Breast epithelium (tissue), 4 donors: ENCODE data around the gene PIGX. TPM values are rescaled to one million over a fixed set of nuclear protein-coding genes. Genes with fewer than 3 reads are reported as not detected.

Source experiments
- DNase-seq, 2 donors: peaks; one replicate each; pipeline ENCODE4 v3.0.0-alpha.2; 2019; ENCODE audit warnings: low spot score in 2 of 2
- H3K27ac ChIP-seq, 2 donors: fragments of 200-600 bp; sonication (generic) in 1 of 2; one replicate each; pipeline ENCODE4 v1.5.1; 2016 to 2019; ENCODE audit warnings: mild to moderate bottlenecking in 1 of 2
- H3K27me3 ChIP-seq, 2 donors: fragments of 200-600 bp; sonication (generic) in 1 of 2; one replicate each; pipeline versions ENCODE4 v1.5.1 to v1.6.0; 2017 to 2019; ENCODE audit warnings: control low read depth in 1 of 2, mild to moderate bottlenecking in 1 of 2
- H3K36me3 ChIP-seq: fragments of 200-600 bp; one replicate; pipeline ENCODE4 v1.5.1; 2019
- H3K4me1 ChIP-seq, 2 donors: fragments of 200-600 bp; sonication (generic); one replicate each; pipeline ENCODE4 v1.5.1; 2016 to 2019; ENCODE audit warnings: control low read depth in 1 of 2
- H3K4me3 ChIP-seq, 3 donors: fragments of 200-600 bp; sonication (generic); 1 replicate in 2 of 3; 2 replicates in 1 of 3; pipeline ENCODE4 v1.5.1; 2016 to 2019; ENCODE audit warnings: mild to moderate bottlenecking in 3 of 3, moderate library complexity in 2 of 3
- H3K9me3 ChIP-seq, 2 donors: fragments of 200-600 bp; sonication (generic) in 1 of 2; one replicate each; pipeline ENCODE4 v1.5.1; 2016 to 2019; ENCODE audit warnings: control low read depth in 1 of 2
- POLR2A ChIP-seq: fragments of 450-650 bp; IDR thresholded peaks from one replicate; pipeline ENCODE4 v1.6.1; 2016; ENCODE audit warnings: antibody characterized with exemption, mild to moderate bottlenecking, moderate library complexity
- POLR2AphosphoS5 ChIP-seq, 3 donors: sonication (generic); formaldehyde crosslinking; IDR thresholded peaks; one replicate each; pipeline ENCODE4 v1.6.1; 2017; ENCODE audit warnings: antibody characterized with exemption in 3 of 3
- intact Hi-C: fragments of 100-400 bp; cut with DNase I; formaldehyde crosslinking; loops from one replicate; pipeline ENCODE4 v1.15.1; 2023; ENCODE audit warnings: low total_unique reads
- total RNA-seq, 3 donors: library from RNA; depleted of rRNA; stranded (reverse); fragments of >200 nt; gene quantifications; one replicate each; pipeline ENCODE4 v1.1.0, GENCODE V29; 2016
- TF ChIP-seq, protein P1 (sequence below), 3 donors: fragments of 450-650 bp; IDR thresholded peaks; one replicate each; pipeline ENCODE4 v1.5.1; 2016 to 2017; ENCODE audit warnings: antibody characterized with exemption in 3 of 3, mild to moderate bottlenecking in 3 of 3, moderate library complexity in 3 of 3

The PIGX gene
- total RNA-seq, 3 donors from 2014 or later = 22.5 to 34.4 (median 28.2) TPM

DNA sequence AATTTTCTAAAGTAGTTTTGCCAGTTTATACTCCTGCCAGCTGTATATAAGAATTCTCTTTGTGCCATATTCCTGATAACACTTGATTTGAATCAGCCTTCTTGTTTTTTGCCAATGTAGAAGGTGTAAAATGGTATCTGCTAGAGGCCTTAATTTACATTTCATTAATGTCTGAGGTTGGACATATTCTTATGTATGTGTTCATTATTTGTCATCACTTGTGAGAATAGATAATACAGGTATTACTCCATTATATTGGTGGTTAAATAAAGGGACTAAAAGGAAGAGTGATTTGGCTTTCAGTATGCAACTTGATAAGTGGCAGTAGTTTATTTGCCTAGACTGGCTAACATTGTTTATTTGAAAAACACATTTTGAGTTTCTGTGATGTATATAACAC, 53.3 kb downstream of the PIGX start:
- Histone ChIP-seq H3K9me3 (no peaks in the 10 kb centered on the region), H3K4me1 (no peaks in the 10 kb centered on the region), H3K36me3 (no peaks in the 10 kb centered on the region), H3K27me3 (no peaks in the 10 kb centered on the region), H3K27ac (no peak overlapping the region), H3K4me3 (no peak overlapping the region)
- TF ChIP-seq, protein P1, sequence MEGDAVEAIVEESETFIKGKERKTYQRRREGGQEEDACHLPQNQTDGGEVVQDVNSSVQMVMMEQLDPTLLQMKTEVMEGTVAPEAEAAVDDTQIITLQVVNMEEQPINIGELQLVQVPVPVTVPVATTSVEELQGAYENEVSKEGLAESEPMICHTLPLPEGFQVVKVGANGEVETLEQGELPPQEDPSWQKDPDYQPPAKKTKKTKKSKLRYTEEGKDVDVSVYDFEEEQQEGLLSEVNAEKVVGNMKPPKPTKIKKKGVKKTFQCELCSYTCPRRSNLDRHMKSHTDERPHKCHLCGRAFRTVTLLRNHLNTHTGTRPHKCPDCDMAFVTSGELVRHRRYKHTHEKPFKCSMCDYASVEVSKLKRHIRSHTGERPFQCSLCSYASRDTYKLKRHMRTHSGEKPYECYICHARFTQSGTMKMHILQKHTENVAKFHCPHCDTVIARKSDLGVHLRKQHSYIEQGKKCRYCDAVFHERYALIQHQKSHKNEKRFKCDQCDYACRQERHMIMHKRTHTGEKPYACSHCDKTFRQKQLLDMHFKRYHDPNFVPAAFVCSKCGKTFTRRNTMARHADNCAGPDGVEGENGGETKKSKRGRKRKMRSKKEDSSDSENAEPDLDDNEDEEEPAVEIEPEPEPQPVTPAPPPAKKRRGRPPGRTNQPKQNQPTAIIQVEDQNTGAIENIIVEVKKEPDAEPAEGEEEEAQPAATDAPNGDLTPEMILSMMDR (IDR thresholded peaks at IDR 0.05) = no peak
- TF ChIP-seq POLR2AphosphoS5 (IDR thresholded peaks at IDR 0.05) = no peak
- no peak for TF ChIP-seq POLR2A
- no peak for DNase-seq
- intact Hi-C loops = no loop called here

DNA sequence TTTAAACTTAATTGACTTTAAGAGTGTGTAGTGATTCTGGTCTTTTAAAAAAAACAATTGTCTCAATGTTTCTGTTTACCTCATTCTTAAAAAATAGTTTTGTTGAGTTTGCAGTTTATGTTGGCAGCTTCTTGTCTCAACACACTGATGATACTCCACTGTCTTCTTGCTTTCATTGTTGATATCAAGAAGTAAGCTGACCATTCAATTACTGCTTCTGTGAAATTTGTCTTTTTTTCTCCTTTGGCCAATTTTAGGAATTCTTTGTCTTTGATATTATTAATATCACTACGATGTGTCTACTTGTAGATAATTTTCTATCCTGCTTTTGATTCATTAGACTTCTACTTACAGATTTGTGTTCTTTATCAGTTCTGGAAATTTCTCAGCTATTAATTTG, 58.9 kb downstream of the PIGX start:
- no peak for DNase-seq
- no peaks in the 10 kb centered on the region for H3K9me3 ChIP-seq
- no peaks in the 10 kb centered on the region for H3K36me3 ChIP-seq
- intact Hi-C loops = no loop called here
- H3K27ac ChIP-seq = no peak overlapping the region
- TF ChIP-seq, protein P1 (IDR thresholded peaks at IDR 0.05) = no peak
- TF ChIP-seq POLR2AphosphoS5 (IDR thresholded peaks at IDR 0.05) (no peak), POLR2A (no peak)
- H3K4me3 ChIP-seq = no peak overlapping the region
- H3K27me3 ChIP-seq = no peaks in the 10 kb centered on the region
- H3K4me1 ChIP-seq = no peaks in the 10 kb centered on the region

DNA sequence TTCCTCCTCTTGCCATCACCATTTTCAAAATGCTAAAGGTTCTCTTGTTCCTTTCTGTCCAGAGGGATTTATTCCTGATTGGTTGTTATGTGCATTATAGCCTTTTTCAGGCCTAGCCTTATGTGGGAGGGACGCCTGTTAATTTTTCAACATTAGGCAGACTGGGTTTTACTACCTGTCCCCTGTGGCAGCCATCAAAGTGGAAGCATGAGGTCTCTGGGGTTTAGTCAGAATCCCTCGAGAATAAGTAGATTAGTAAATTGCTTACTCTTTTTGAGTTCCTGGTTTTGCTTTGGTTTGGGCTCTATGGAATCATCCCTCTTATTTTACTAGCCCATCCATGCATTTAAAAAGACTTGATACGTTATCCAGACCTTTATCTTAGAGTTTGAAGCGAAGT, 59.9 kb downstream of the PIGX start:
- Histone ChIP-seq H3K27ac (no peak overlapping the region), H3K4me3 (no peak overlapping the region), H3K9me3 (no peaks in the 10 kb centered on the region), H3K27me3 (no peaks in the 10 kb centered on the region), H3K4me1 (no peaks in the 10 kb centered on the region), H3K36me3 (no peaks in the 10 kb centered on the region)
- intact Hi-C loops = no loop called here
- TF ChIP-seq POLR2AphosphoS5 (IDR thresholded peaks at IDR 0.05) (no peak), POLR2A (no peak)
- TF ChIP-seq, protein P1 (IDR thresholded peaks at IDR 0.05) = no peak
- no peak for DNase-seq

DNA sequence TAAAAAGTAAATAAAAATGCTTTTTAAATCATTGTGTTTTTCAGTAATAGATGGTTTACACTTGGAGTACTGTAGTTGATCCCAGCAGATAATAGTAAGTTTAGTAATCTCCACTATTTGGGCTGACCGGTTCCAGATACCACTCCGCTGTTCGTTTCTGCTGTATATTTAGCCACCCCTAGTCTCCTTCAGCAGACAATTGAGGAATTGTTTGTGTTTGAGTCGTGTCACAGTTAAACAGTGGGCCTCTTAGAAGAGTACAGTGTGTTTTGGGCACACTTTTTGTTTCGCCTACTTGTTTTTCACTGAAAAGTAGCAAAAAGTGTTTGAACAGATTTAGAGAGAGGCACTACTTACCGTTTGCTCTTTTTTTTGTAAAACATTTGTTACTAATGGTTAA, 60.7 kb downstream of the PIGX start:
- Histone ChIP-seq H3K36me3 (no peaks in the 10 kb centered on the region), H3K27ac (no peak overlapping the region), H3K9me3 (no peaks in the 10 kb centered on the region), H3K4me1 (no peaks in the 10 kb centered on the region), H3K27me3 (no peaks in the 10 kb centered on the region), H3K4me3 (no peak overlapping the region)
- intact Hi-C loops = no loop called here
- DNase-seq = no peak
- TF ChIP-seq POLR2A (no peak), POLR2AphosphoS5 (IDR thresholded peaks at IDR 0.05) (no peak)
- TF ChIP-seq, protein P1 (IDR thresholded peaks at IDR 0.05) = no peak

DNA sequence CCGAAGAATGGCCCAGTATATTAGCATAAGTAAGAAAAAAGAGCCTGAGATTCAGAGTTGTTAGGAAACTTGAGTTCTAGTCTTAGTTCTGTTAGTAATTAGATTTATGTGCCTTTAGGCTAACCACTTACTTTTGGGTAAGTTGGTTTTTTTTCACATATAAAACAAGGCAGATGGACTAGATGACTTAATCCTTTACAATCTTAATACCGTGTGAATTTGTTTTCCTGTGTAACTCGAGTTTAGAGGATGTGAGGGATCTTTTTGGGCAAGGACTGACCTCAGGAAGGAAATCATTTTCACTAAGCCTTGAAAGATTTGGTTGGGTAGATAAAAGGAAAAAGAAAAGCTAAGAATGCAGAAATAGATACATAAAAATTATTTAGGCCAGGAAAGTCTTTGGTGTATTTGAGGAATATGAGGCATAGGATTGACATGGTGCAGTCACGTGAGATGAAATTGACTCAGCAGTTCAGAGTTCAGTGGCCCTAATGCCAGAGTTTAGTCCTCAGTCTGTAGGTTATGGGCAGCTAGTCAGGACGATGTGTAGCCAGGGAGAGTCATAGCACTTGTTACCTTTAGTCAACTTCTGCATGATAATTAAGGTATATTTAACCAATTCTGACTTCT, 62.1 kb downstream of the PIGX start:
- Histone ChIP-seq H3K27ac (no peak overlapping the region), H3K9me3 (no peaks in the 10 kb centered on the region), H3K27me3 (no peaks in the 10 kb centered on the region), H3K4me3 (no peak overlapping the region), H3K36me3 (no peaks in the 10 kb centered on the region), H3K4me1 (no peaks in the 10 kb centered on the region)
- TF ChIP-seq POLR2AphosphoS5 (IDR thresholded peaks at IDR 0.05) = no peak
- no peak for DNase-seq
- intact Hi-C loops = no loop called here
